Neural cell (in vitro differentiated cells): ENCODE results near the gene FAIM. TPM values are rescaled to one million over a fixed set of nuclear protein-coding genes. Genes with fewer than 3 reads are reported as not detected.

Experiments used
- H2AFZ ChIP-seq: fragments of 200-600, 300-800 bp; sonication (generic), shearing (Covaris generic); 2 replicates; pipeline ENCODE4 v1.6.0; 2014; ENCODE audit warnings: low read depth, mild to moderate bottlenecking, antibody characterized with exemption, low read length, moderate library complexity
- H3F3A ChIP-seq: fragments of 200-600 bp; shearing (Covaris generic); 2 replicates; pipeline ENCODE4 v1.6.1; 2016; ENCODE audit warnings: mild to moderate bottlenecking, moderate library complexity, mixed read lengths, antibody characterized with exemption, low read length; ENCODE audit not compliant: insufficient read depth, poor library complexity, severe bottlenecking
- H3K27ac ChIP-seq: fragments of 200-600, 300-800 bp; sonication (generic), shearing (Covaris generic); 2 replicates; pipeline ENCODE4 v1.5.1; 2014; ENCODE audit warnings: mild to moderate bottlenecking, low read length, moderate library complexity
- H3K27me3 ChIP-seq: fragments of 300-800, 200-600 bp; sonication (generic), shearing (Covaris generic); 2 replicates; pipeline ENCODE4 v1.6.0; 2014; ENCODE audit warnings: mild to moderate bottlenecking, low read depth, low read length, moderate library complexity; ENCODE audit not compliant: insufficient read depth
- H3K36me3 ChIP-seq: fragments of 300-800, 200-600 bp; sonication (generic), shearing (Covaris generic); 2 replicates; pipeline ENCODE4 v1.5.1; 2014; ENCODE audit warnings: mild to moderate bottlenecking, antibody characterized with exemption, low read length, moderate library complexity; ENCODE audit not compliant: insufficient read depth
- H3K4me2 ChIP-seq: fragments of 300-800, 200-600 bp; sonication (generic), shearing (Covaris generic); 2 replicates; pipeline ENCODE4 v1.6.0; 2014; ENCODE audit warnings: mild to moderate bottlenecking, low read length
- H3K4me3 ChIP-seq: fragments of 300-800, 200-600 bp; sonication (generic), shearing (Covaris generic); 2 replicates; pipeline ENCODE4 v1.5.1; 2014; ENCODE audit warnings: mild to moderate bottlenecking, low read length, moderate library complexity
- H3K79me2 ChIP-seq: fragments of 200-600 bp; shearing (Covaris generic); replicated peaks from 2 replicates; pipeline ENCODE4 v1.6.0; 2014; ENCODE audit warnings: mild to moderate bottlenecking, low read length, moderate library complexity; ENCODE audit not compliant: insufficient read depth
- H3K9ac ChIP-seq: fragments of 300-800, 200-600 bp; sonication (generic), shearing (Covaris generic); 2 replicates; pipeline ENCODE4 v1.6.1; 2016; ENCODE audit warnings: mild to moderate bottlenecking, low read length, mixed read lengths
- H3K9me2 ChIP-seq: fragments of 200-600 bp; shearing (Covaris generic); 2 replicates; pipeline ENCODE4 v1.6.1; 2016; ENCODE audit warnings: mild to moderate bottlenecking, low read length, mixed read lengths; ENCODE audit not compliant: insufficient read depth
- H3K9me3 ChIP-seq: fragments of 200-600, 300-800 bp; sonication (generic), shearing (Covaris generic); 2 replicates; pipeline ENCODE4 v1.6.1; 2016; ENCODE audit warnings: mild to moderate bottlenecking, mixed run types, low read length, moderate library complexity, mixed read lengths
- H4K20me1 ChIP-seq: fragments of 200-600 bp; shearing (Covaris generic); 2 replicates; pipeline ENCODE4 v1.6.1; 2016; ENCODE audit warnings: mild to moderate bottlenecking, mixed run types; ENCODE audit not compliant: insufficient read depth
- EZH2 ChIP-seq: fragments of 200-600, 300-800 bp; shearing (Covaris generic), sonication (generic); IDR thresholded peaks from 2 replicates; pipeline ENCODE4 v1.6.1; 2014; ENCODE audit warnings: antibody characterized with exemption, low read length, borderline replicate concordance, mild to moderate bottlenecking; ENCODE audit not compliant: insufficient read depth, poor library complexity, severe bottlenecking
- MXI1 ChIP-seq: fragments of 450-650 bp; conservative IDR thresholded peaks from 2 replicates; pipeline ENCODE4 v1.6.1; 2014; ENCODE audit warnings: antibody characterized with exemption, mild to moderate bottlenecking; ENCODE audit not compliant: poor library complexity, severe bottlenecking
- POLR2AphosphoS5 ChIP-seq: IDR thresholded peaks from 2 replicates; pipeline ENCODE4 v1.6.1; 2012
- RAD21 ChIP-seq: fragments of 450-650 bp; conservative IDR thresholded peaks from 2 replicates; pipeline ENCODE4 v1.6.1; 2014; ENCODE audit warnings: antibody characterized with exemption, mild to moderate bottlenecking, moderate library complexity
- SMC3 ChIP-seq: fragments of 450-650 bp; conservative IDR thresholded peaks from 2 replicates; pipeline ENCODE4 v1.6.1; 2014; ENCODE audit warnings: antibody characterized with exemption, mild to moderate bottlenecking, moderate library complexity; ENCODE audit not compliant: poor library complexity
- TAF1 ChIP-seq: IDR thresholded peaks from 2 replicates; pipeline ENCODE4 v1.6.1; 2012; ENCODE audit warnings: low read depth
- polyA plus RNA-seq: library from polyadenylated mRNA; depleted of rRNA; stranded (reverse); fragments of >200 nt; gene quantifications from 2 replicates; pipeline ENCODE4 v1.2.3, GENCODE V29; 2014
- TF ChIP-seq, protein P1 (sequence below): fragments of 450-650 bp; IDR thresholded peaks from 2 replicates; pipeline ENCODE4 v1.5.1; 2014; ENCODE audit warnings: antibody characterized with exemption, mild to moderate bottlenecking, moderate library complexity; ENCODE audit not compliant: poor library complexity, severe bottlenecking
- TF ChIP-seq, protein P2 (sequence below): IDR thresholded peaks from 2 replicates; pipeline ENCODE4 v1.6.1; 2012; ENCODE audit warnings: borderline replicate concordance

FAIM gene
- polyA plus RNA-seq, 1 donor from 2014 or later: 3.1 TPM

GRCh38 chr3:138609898-138610266 lies 1.3 kb downstream of the FAIM start:
- Histone ChIP-seq H2AFZ (no peak overlapping the region), H3K9ac (no peak overlapping the region), H3K4me3 (no peak overlapping the region), H3K9me2 (no peaks in the 10 kb centered on the region), H3K4me2 (no peak overlapping the region), H3F3A (no peaks in the 10 kb centered on the region), H3K79me2 (no peaks in the 10 kb centered on the region), H3K27ac (no peak overlapping the region), H3K9me3 (no peaks in the 10 kb centered on the region), H4K20me1 (no peaks in the 10 kb centered on the region), H3K27me3 (peaks cover 17% of the 10 kb centered on the region), H3K36me3 (no peaks in the 10 kb centered on the region)
- TF ChIP-seq RAD21 (no peak), SMC3 (no peak), MXI1 (no peak), TAF1 (no peak)
- TF ChIP-seq, protein P1, sequence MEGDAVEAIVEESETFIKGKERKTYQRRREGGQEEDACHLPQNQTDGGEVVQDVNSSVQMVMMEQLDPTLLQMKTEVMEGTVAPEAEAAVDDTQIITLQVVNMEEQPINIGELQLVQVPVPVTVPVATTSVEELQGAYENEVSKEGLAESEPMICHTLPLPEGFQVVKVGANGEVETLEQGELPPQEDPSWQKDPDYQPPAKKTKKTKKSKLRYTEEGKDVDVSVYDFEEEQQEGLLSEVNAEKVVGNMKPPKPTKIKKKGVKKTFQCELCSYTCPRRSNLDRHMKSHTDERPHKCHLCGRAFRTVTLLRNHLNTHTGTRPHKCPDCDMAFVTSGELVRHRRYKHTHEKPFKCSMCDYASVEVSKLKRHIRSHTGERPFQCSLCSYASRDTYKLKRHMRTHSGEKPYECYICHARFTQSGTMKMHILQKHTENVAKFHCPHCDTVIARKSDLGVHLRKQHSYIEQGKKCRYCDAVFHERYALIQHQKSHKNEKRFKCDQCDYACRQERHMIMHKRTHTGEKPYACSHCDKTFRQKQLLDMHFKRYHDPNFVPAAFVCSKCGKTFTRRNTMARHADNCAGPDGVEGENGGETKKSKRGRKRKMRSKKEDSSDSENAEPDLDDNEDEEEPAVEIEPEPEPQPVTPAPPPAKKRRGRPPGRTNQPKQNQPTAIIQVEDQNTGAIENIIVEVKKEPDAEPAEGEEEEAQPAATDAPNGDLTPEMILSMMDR: no peak
- TF ChIP-seq, protein P2, sequence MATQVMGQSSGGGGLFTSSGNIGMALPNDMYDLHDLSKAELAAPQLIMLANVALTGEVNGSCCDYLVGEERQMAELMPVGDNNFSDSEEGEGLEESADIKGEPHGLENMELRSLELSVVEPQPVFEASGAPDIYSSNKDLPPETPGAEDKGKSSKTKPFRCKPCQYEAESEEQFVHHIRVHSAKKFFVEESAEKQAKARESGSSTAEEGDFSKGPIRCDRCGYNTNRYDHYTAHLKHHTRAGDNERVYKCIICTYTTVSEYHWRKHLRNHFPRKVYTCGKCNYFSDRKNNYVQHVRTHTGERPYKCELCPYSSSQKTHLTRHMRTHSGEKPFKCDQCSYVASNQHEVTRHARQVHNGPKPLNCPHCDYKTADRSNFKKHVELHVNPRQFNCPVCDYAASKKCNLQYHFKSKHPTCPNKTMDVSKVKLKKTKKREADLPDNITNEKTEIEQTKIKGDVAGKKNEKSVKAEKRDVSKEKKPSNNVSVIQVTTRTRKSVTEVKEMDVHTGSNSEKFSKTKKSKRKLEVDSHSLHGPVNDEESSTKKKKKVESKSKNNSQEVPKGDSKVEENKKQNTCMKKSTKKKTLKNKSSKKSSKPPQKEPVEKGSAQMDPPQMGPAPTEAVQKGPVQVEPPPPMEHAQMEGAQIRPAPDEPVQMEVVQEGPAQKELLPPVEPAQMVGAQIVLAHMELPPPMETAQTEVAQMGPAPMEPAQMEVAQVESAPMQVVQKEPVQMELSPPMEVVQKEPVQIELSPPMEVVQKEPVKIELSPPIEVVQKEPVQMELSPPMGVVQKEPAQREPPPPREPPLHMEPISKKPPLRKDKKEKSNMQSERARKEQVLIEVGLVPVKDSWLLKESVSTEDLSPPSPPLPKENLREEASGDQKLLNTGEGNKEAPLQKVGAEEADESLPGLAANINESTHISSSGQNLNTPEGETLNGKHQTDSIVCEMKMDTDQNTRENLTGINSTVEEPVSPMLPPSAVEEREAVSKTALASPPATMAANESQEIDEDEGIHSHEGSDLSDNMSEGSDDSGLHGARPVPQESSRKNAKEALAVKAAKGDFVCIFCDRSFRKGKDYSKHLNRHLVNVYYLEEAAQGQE: no peak

- no peak overlapping the region for H3K4me2 ChIP-seq
- TF ChIP-seq POLR2AphosphoS5: no peak
- TF ChIP-seq SMC3: no peak
- H3K27ac ChIP-seq: no peak overlapping the region
- H3K4me3 ChIP-seq: no peak overlapping the region
- no peaks in the 10 kb centered on the region for H3K9me3 ChIP-seq
- no peaks in the 10 kb centered on the region for H3K79me2 ChIP-seq
- no peak overlapping the region for H3K9ac ChIP-seq
- no peaks in the 10 kb centered on the region for H3K27me3 ChIP-seq
- no peaks in the 10 kb centered on the region for H3F3A ChIP-seq
- H3K9me2 ChIP-seq: no peaks in the 10 kb centered on the region
- no peak overlapping the region for H2AFZ ChIP-seq
- H3K36me3 ChIP-seq: no peaks in the 10 kb centered on the region
- H4K20me1 ChIP-seq: no peaks in the 10 kb centered on the region
These were observed 6.9 kb downstream of the FAIM start for GRCh38 chr3:138615462-138615861.

- Histone ChIP-seq H3K27ac (no peak overlapping the region), H3K9me2 (no peaks in the 10 kb centered on the region), H3K4me3 (no peak overlapping the region), H3K4me2 (no peak overlapping the region), H3K79me2 (no peaks in the 10 kb centered on the region), H2AFZ (no peak overlapping the region), H4K20me1 (no peaks in the 10 kb centered on the region), H3K9me3 (no peaks in the 10 kb centered on the region), H3K27me3 (no peaks in the 10 kb centered on the region), H3F3A (no peaks in the 10 kb centered on the region), H3K36me3 (no peaks in the 10 kb centered on the region), H3K9ac (no peak overlapping the region)
- TF ChIP-seq RAD21: no peak
- TF ChIP-seq, protein P1: no peak
- no peak for TF ChIP-seq POLR2AphosphoS5
- TF ChIP-seq TAF1: no peak
- no peak for TF ChIP-seq EZH2
- TF ChIP-seq SMC3: no peak
- TF ChIP-seq MXI1: no peak
- TF ChIP-seq, protein P2: no peak
These were observed 11.9 kb downstream of the FAIM start for GRCh38 chr3:138620431-138620830.
